ENCODE data around the gene MEGF10.

The MEGF10 gene

GRCh38 chr5:127508644-127509373, 218.2 kb downstream of the MEGF10 start:
- no peak for DNase-seq (ENCODE audit: insufficient read length, low spot score)
- no peak for FAIRE-seq

All from HTR-8/SVneo (cell line).